HEK293 (cell line): ENCODE results near the gene POLR2C.
A peak's percentile ranks its signal among the peaks of the same experiment; 100 is the strongest.

Source experiments
- CTCF ChIA-PET: fragments of 350-600 bp; formaldehyde crosslinking; extraction: SDS; loops from one replicate; lab custom pipeline; 2021; ENCODE audit warnings: antibody characterized with exemption; lab: Yijun Ruan, JAX
- POLR2A ChIA-PET: fragments of 300-600 bp; formaldehyde crosslinking; extraction: SDS; loops from one replicate; lab custom pipeline; 2020; ENCODE audit warnings: antibody characterized with exemption, inconsistent platforms; lab: Yijun Ruan, JAX
- H3K27ac ChIP-seq: fragments of 200-500 bp; sonication (Bioruptor generic); 2 replicates; pipeline ENCODE4 v1.5.1; 2014; ENCODE audit warnings: low read depth, low read length, control low read depth, inconsistent platforms; ENCODE audit errors: extremely low read depth
- H3K36me3 ChIP-seq, 2 experiments: fragments of 200-500 bp in 1 of 2; sonication (Bioruptor generic) in 1 of 2; 1 replicate in 1 of 2; 2 replicates in 1 of 2; pipeline ENCODE4 v1.5.1; 2014 to 2017; ENCODE audit warnings: inconsistent platforms in 2 of 2, low read length in 2 of 2; ENCODE audit not compliant: control insufficient read depth in 2 of 2, insufficient read depth in 1 of 2
- H3K4me1 ChIP-seq: fragments of 200-500 bp; sonication (Bioruptor generic); 2 replicates; pipeline ENCODE4 v1.5.1; 2014; ENCODE audit warnings: mild to moderate bottlenecking, low read length, inconsistent platforms; ENCODE audit not compliant: control insufficient read depth, insufficient read depth
- H3K4me3 ChIP-seq: 2 replicates; pipeline ENCODE4 v1.5.1; 2011; ENCODE audit warnings: low read depth, mild to moderate bottlenecking, control low read depth, low read length, moderate library complexity
- H3K9me3 ChIP-seq: fragments of 200-500 bp; sonication (Bioruptor generic); 2 replicates; pipeline ENCODE4 v1.5.1; 2014; ENCODE audit warnings: low read depth, low read length, inconsistent platforms; ENCODE audit not compliant: control insufficient read depth, insufficient read depth
- AEBP2 ChIP-seq: fragments of 450-650 bp; formaldehyde crosslinking; IDR thresholded peaks from 2 replicates; pipeline ENCODE4 v1.5.1; 2016; ENCODE audit warnings: missing biosample characterization, missing genetic modification characterization, borderline replicate concordance
- GLIS2 ChIP-seq: fragments of 450-650 bp; formaldehyde crosslinking; IDR thresholded peaks from 2 replicates; pipeline ENCODE4 v1.5.1; 2016; ENCODE audit warnings: missing biosample characterization, missing genetic modification characterization
- KLF16 ChIP-seq: fragments of 450-650 bp; formaldehyde crosslinking; IDR thresholded peaks from 2 replicates; pipeline ENCODE4 v1.5.1; 2017; ENCODE audit warnings: missing biosample characterization, missing genetic modification characterization
- KLF8 ChIP-seq: fragments of 450-650 bp; formaldehyde crosslinking; IDR thresholded peaks from 2 replicates; pipeline ENCODE4 v1.5.1; 2016; ENCODE audit warnings: missing biosample characterization, missing genetic modification characterization
- PRDM1 ChIP-seq: fragments of 450-650 bp; formaldehyde crosslinking; IDR thresholded peaks from 2 replicates; pipeline ENCODE4; 2016; ENCODE audit warnings: missing biosample characterization, missing genetic modification characterization
- SCRT1 ChIP-seq: fragments of 450-650 bp; formaldehyde crosslinking; IDR thresholded peaks from 2 replicates; pipeline ENCODE4 v1.5.1; 2016; ENCODE audit warnings: missing biosample characterization, missing genetic modification characterization, borderline replicate concordance
- ZBTB7A ChIP-seq: fragments of 450-650 bp; formaldehyde crosslinking; IDR thresholded peaks from 2 replicates; pipeline ENCODE4 v1.5.1; 2016; ENCODE audit warnings: low read depth, missing biosample characterization, missing genetic modification characterization
- ZBTB8A ChIP-seq: fragments of 450-650 bp; formaldehyde crosslinking; IDR thresholded peaks from 2 replicates; pipeline ENCODE4 v1.5.1; 2016; ENCODE audit warnings: missing biosample characterization, missing genetic modification characterization
- ZNF138 ChIP-seq: fragments of 450-650 bp; formaldehyde crosslinking; IDR thresholded peaks from 2 replicates; pipeline ENCODE4 v1.5.1; 2016; ENCODE audit warnings: missing biosample characterization, missing genetic modification characterization, borderline replicate concordance
- ZNF140 ChIP-seq: fragments of 450-650 bp; formaldehyde crosslinking; IDR thresholded peaks from 2 replicates; pipeline ENCODE4 v1.5.1; 2016; ENCODE audit warnings: missing biosample characterization, missing genetic modification characterization
- ZNF2 ChIP-seq: fragments of 450-650 bp; formaldehyde crosslinking; IDR thresholded peaks from 2 replicates; pipeline ENCODE4 v1.5.1; 2016; ENCODE audit warnings: missing biosample characterization, missing genetic modification characterization
- ZNF324 ChIP-seq: fragments of 450-650 bp; formaldehyde crosslinking; IDR thresholded peaks from 2 replicates; pipeline ENCODE4 v1.5.1; 2016; ENCODE audit warnings: missing biosample characterization, missing genetic modification characterization
- ZNF341 ChIP-seq: fragments of 450-650 bp; formaldehyde crosslinking; IDR thresholded peaks from 2 replicates; pipeline ENCODE4; 2016; ENCODE audit warnings: low read depth, missing biosample characterization, missing genetic modification characterization
- ZNF362 ChIP-seq: fragments of 450-650 bp; formaldehyde crosslinking; IDR thresholded peaks from 2 replicates; pipeline ENCODE4 v1.5.1; 2016; ENCODE audit warnings: missing biosample characterization, missing genetic modification characterization
- ZNF37A ChIP-seq: fragments of 450-650 bp; IDR thresholded peaks from 2 replicates; pipeline ENCODE4 v1.5.1; 2018; ENCODE audit warnings: missing biosample characterization, missing genetic modification characterization
- ZNF521 ChIP-seq: fragments of 450-650 bp; formaldehyde crosslinking; IDR thresholded peaks from 2 replicates; pipeline ENCODE4 v1.5.1; 2017; ENCODE audit warnings: missing biosample characterization, mild to moderate bottlenecking, missing genetic modification characterization
- ZNF561 ChIP-seq: fragments of 450-650 bp; IDR thresholded peaks from 2 replicates; pipeline ENCODE4 v1.5.1; 2018; ENCODE audit warnings: missing biosample characterization, missing genetic modification characterization, borderline replicate concordance
- ZNF610 ChIP-seq: fragments of 450-650 bp; formaldehyde crosslinking; IDR thresholded peaks from 2 replicates; pipeline ENCODE4 v1.5.1; 2016; ENCODE audit warnings: missing biosample characterization, missing genetic modification characterization, borderline replicate concordance
- ZNF623 ChIP-seq: fragments of 450-650 bp; formaldehyde crosslinking; IDR thresholded peaks from 2 replicates; pipeline ENCODE4 v1.5.1; 2016; ENCODE audit warnings: missing biosample characterization, missing genetic modification characterization
- ZNF704 ChIP-seq: fragments of 450-650 bp; formaldehyde crosslinking; IDR thresholded peaks from 2 replicates; pipeline ENCODE4 v1.5.1; 2016; ENCODE audit warnings: missing biosample characterization, missing genetic modification characterization
- TF ChIP-seq, protein P1 (sequence below): fragments of 450-650 bp; formaldehyde crosslinking; IDR thresholded peaks from 2 replicates; pipeline ENCODE4 v1.5.1; 2016; ENCODE audit warnings: missing biosample characterization, missing genetic modification characterization
- TF ChIP-seq, protein P2 (sequence below): fragments of 450-650 bp; formaldehyde crosslinking; IDR thresholded peaks from 2 replicates; pipeline ENCODE4 v1.5.1; 2016; ENCODE audit warnings: missing biosample characterization, missing genetic modification characterization, low read depth
- TF ChIP-seq, protein P3 (sequence below): fragments of 450-650 bp; formaldehyde crosslinking; IDR thresholded peaks from 2 replicates; pipeline ENCODE4 v1.5.1; 2016; ENCODE audit warnings: missing biosample characterization, missing genetic modification characterization

Gene POLR2C

GRCh38 chr16:57512296-57513001, 50.0 kb downstream of the POLR2C start:
- POLR2A ChIA-PET: interaction anchor here (0.6 to 1.6 kb wide), 2 partner anchors 11 to 50 kb away, joined by 5 read pairs; partner anchors contain the start of gene POLR2C
- CTCF ChIA-PET: interaction anchor here (1.8 to 3.4 kb wide), 2 partner anchors 8 to 90 kb away, joined by 5 to 16 read pairs; no protein-coding TSS in a partner anchor
- no peak for TF ChIP-seq KLF16 (tag by site-specific recombination)
- no peak for TF ChIP-seq PRDM1 (tag by site-specific recombination)
- no peak for TF ChIP-seq KLF8 (tag by site-specific recombination)
- TF ChIP-seq ZNF324: no peak
- no peak for TF ChIP-seq ZBTB7A
- TF ChIP-seq ZNF610 (tag by site-specific recombination): no peak
- no peak for TF ChIP-seq AEBP2 (tag by site-specific recombination)
- no peak for TF ChIP-seq ZNF521 (tag by site-specific recombination)
- TF ChIP-seq ZNF2 (tag by site-specific recombination): no peak
- TF ChIP-seq ZNF140 (tag by site-specific recombination): no peak
- no peak for TF ChIP-seq SCRT1 (tag by site-specific recombination)
- Histone ChIP-seq H3K36me3 (peaks cover 0 to 7% of the 10 kb centered on the region in 2 experiments; a peak in 2 of 3 replicates), H3K27ac (no peak overlapping the region), H3K4me3 (no peak overlapping the region), H3K4me1 (peaks cover 2% of the 10 kb centered on the region; the same call in 1 of the 2 replicates), H3K9me3 (no peaks in the 10 kb centered on the region)

- peaks cover 2% of the 10 kb centered on the region; the same call in 1 of the 2 replicates for H3K4me1 ChIP-seq
- no peak overlapping the region for H3K4me3 ChIP-seq
- CTCF ChIA-PET: interaction anchor here (1.8 kb wide), 1 partner anchor 91 kb away, joined by 5 read pairs; no protein-coding TSS in a partner anchor
- H3K27ac ChIP-seq: no peak overlapping the region
- POLR2A ChIA-PET: interaction anchor here (0.8 to 1.1 kb wide), 2 partner anchors 51 to 66 kb away, joined by 3 read pairs; partner anchors contain the start of genes CIAPIN1, COQ9 and POLR2C
- H3K36me3 ChIP-seq: peaks cover 0 to 16% of the 10 kb centered on the region in 2 experiments; a peak in 2 of 3 replicates
- no peaks in the 10 kb centered on the region for H3K9me3 ChIP-seq
- TF ChIP-seq ZNF623 (no peak), PRDM1 (tag by site-specific recombination) (no peak), ZNF561 (tag by site-specific recombination) (no peak), ZNF138 (tag by site-specific recombination) (no peak), GLIS2 (peak; percentile 61), ZNF37A (no peak), ZNF362 (tag by site-specific recombination) (no peak), ZBTB8A (tag by site-specific recombination) (peak; percentile 37; the same call in 1 of the 2 replicates), ZNF704 (tag by site-specific recombination) (no peak), ZNF341 (tag by site-specific recombination) (peak; percentile 31; the same call in 1 of the 2 replicates)
- TF ChIP-seq, protein P1, sequence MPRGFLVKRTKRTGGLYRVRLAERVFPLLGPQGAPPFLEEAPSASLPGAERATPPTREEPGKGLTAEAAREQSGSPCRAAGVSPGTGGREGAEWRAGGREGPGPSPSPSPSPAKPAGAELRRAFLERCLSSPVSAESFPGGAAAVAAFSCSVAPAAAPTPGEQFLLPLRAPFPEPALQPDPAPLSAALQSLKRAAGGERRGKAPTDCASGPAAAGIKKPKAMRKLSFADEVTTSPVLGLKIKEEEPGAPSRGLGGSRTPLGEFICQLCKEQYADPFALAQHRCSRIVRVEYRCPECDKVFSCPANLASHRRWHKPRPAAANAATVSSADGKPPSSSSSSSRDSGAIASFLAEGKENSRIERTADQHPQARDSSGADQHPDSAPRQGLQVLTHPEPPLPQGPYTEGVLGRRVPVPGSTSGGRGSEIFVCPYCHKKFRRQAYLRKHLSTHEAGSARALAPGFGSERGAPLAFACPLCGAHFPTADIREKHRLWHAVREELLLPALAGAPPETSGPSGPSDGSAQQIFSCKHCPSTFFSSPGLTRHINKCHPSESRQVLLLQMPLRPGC (tag by site-specific recombination): no peak
- TF ChIP-seq, protein P2, sequence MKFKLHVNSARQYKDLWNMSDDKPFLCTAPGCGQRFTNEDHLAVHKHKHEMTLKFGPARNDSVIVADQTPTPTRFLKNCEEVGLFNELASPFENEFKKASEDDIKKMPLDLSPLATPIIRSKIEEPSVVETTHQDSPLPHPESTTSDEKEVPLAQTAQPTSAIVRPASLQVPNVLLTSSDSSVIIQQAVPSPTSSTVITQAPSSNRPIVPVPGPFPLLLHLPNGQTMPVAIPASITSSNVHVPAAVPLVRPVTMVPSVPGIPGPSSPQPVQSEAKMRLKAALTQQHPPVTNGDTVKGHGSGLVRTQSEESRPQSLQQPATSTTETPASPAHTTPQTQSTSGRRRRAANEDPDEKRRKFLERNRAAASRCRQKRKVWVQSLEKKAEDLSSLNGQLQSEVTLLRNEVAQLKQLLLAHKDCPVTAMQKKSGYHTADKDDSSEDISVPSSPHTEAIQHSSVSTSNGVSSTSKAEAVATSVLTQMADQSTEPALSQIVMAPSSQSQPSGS: no peak
- TF ChIP-seq, protein P3, sequence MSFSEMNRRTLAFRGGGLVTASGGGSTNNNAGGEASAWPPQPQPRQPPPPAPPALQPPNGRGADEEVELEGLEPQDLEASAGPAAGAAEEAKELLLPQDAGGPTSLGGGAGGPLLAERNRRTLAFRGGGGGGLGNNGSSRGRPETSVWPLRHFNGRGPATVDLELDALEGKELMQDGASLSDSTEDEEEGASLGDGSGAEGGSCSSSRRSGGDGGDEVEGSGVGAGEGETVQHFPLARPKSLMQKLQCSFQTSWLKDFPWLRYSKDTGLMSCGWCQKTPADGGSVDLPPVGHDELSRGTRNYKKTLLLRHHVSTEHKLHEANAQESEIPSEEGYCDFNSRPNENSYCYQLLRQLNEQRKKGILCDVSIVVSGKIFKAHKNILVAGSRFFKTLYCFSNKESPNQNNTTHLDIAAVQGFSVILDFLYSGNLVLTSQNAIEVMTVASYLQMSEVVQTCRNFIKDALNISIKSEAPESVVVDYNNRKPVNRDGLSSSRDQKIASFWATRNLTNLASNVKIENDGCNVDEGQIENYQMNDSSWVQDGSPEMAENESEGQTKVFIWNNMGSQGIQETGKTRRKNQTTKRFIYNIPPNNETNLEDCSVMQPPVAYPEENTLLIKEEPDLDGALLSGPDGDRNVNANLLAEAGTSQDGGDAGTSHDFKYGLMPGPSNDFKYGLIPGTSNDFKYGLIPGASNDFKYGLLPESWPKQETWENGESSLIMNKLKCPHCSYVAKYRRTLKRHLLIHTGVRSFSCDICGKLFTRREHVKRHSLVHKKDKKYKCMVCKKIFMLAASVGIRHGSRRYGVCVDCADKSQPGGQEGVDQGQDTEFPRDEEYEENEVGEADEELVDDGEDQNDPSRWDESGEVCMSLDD: no peak
Measured at GRCh38 chr16:57513371-57514102, 51.1 kb downstream of the POLR2C start.
